ENCODE data around the gene ZBTB3.

ZBTB3 gene

GRCh38 chr11:62753736-62754603, at the start of gene ZBTB3:
Gene ZBTB3 (minus strand): TSS chr11:62754160. CDS start chr11:62753664, 496 bp downstream.
- Mint-ChIP-seq H3K4me1 (peaks cover 28% of the 10 kb centered on the region), H3K9me3 (no peaks in the 10 kb centered on the region), H3K4me3 (peak within 1 kb of the TSS; percentile 92), H3K27me3 (no peaks in the 10 kb centered on the region), H3K36me3 (peaks cover 4% of the 10 kb centered on the region), H3K27ac (peak within 1 kb of the TSS; percentile 98)

GRCh38 chr11:62801071-62801470, 47.1 kb upstream of the ZBTB3 start:
- H3K9me3 Mint-ChIP-seq = no peaks in the 10 kb centered on the region
- no peaks in the 10 kb centered on the region for H3K27me3 Mint-ChIP-seq
- peak overlapping the region; percentile 70 for H3K27ac Mint-ChIP-seq
- peaks cover 34% of the 10 kb centered on the region for H3K4me1 Mint-ChIP-seq
- no peak overlapping the region for H3K4me3 Mint-ChIP-seq
- peaks cover 19% of the 10 kb centered on the region for H3K36me3 Mint-ChIP-seq

GRCh38 chr11:62799486-62799885, 45.5 kb upstream of the ZBTB3 start:
- Mint-ChIP-seq H3K4me3 (no peak overlapping the region), H3K4me1 (peaks cover 29% of the 10 kb centered on the region), H3K36me3 (peaks cover 18% of the 10 kb centered on the region), H3K27me3 (no peaks in the 10 kb centered on the region), H3K27ac (no peak overlapping the region), H3K9me3 (no peaks in the 10 kb centered on the region)

- H3K27ac Mint-ChIP-seq = no peak overlapping the region
- H3K27me3 Mint-ChIP-seq = no peaks in the 10 kb centered on the region
- peaks cover 17% of the 10 kb centered on the region for H3K4me1 Mint-ChIP-seq
- H3K9me3 Mint-ChIP-seq = no peaks in the 10 kb centered on the region
- peaks cover 19% of the 10 kb centered on the region for H3K36me3 Mint-ChIP-seq
- H3K4me3 Mint-ChIP-seq = no peak overlapping the region
Observed at GRCh38 chr11:62796281-62796680, 42.3 kb upstream of the ZBTB3 start.

- no peaks in the 10 kb centered on the region for H3K9me3 Mint-ChIP-seq
- no peak overlapping the region for H3K4me3 Mint-ChIP-seq
- H3K4me1 Mint-ChIP-seq = peaks cover 31% of the 10 kb centered on the region
- H3K27ac Mint-ChIP-seq = peak overlapping the region; percentile 5
- H3K36me3 Mint-ChIP-seq = peaks cover 18% of the 10 kb centered on the region
- H3K27me3 Mint-ChIP-seq = no peaks in the 10 kb centered on the region
Observed at GRCh38 chr11:62794201-62794775, 40.3 kb upstream of the ZBTB3 start.

- no peaks in the 10 kb centered on the region for H3K27me3 Mint-ChIP-seq
Observed at GRCh38 chr11:62792202-62792575, 38.2 kb upstream of the ZBTB3 start.

GRCh38 chr11:62791501-62792201, 37.7 kb upstream of the ZBTB3 start, which contains the start of gene TMEM223:
Gene TMEM223 (minus strand): TSS chr11:62792006. CDS start chr11:62791994, 12 bp downstream.
- H3K27me3 Mint-ChIP-seq = no peaks in the 10 kb centered on the region
- peaks cover 13% of the 10 kb centered on the region for H3K36me3 Mint-ChIP-seq
- peak within 1 kb of the TSS; percentile 95 for H3K4me3 Mint-ChIP-seq
- H3K9me3 Mint-ChIP-seq = no peaks in the 10 kb centered on the region
- H3K27ac Mint-ChIP-seq = peak within 1 kb of the TSS; percentile 96
- H3K4me1 Mint-ChIP-seq = peaks cover 44% of the 10 kb centered on the region

More at GRCh38 chr11:62792202-62792575, 38.2 kb upstream of the ZBTB3 start:
- H3K4me3 Mint-ChIP-seq = peak overlapping the region; percentile 95
- peak overlapping the region; percentile 90 for H3K27ac Mint-ChIP-seq
- peaks cover 13% of the 10 kb centered on the region for H3K36me3 Mint-ChIP-seq
- H3K4me1 Mint-ChIP-seq = peaks cover 44% of the 10 kb centered on the region
- no peaks in the 10 kb centered on the region for H3K9me3 Mint-ChIP-seq

GRCh38 chr11:62789576-62789975, 35.6 kb upstream of the ZBTB3 start:
- Mint-ChIP-seq H3K27ac (peak overlapping the region; percentile 78), H3K4me1 (peaks cover 54% of the 10 kb centered on the region), H3K36me3 (peaks cover 9% of the 10 kb centered on the region), H3K4me3 (peak overlapping the region; percentile 95), H3K9me3 (no peaks in the 10 kb centered on the region), H3K27me3 (no peaks in the 10 kb centered on the region)

- H3K4me1 Mint-ChIP-seq = peaks cover 49% of the 10 kb centered on the region
- peak overlapping the region; percentile 95 for H3K4me3 Mint-ChIP-seq
- no peaks in the 10 kb centered on the region for H3K27me3 Mint-ChIP-seq
- H3K27ac Mint-ChIP-seq = peak overlapping the region; percentile 78
- H3K9me3 Mint-ChIP-seq = no peaks in the 10 kb centered on the region
- H3K36me3 Mint-ChIP-seq = peaks cover 9% of the 10 kb centered on the region
Observed at GRCh38 chr11:62788991-62789390, 35.0 kb upstream of the ZBTB3 start.

- Mint-ChIP-seq H3K27me3 (no peaks in the 10 kb centered on the region), H3K4me3 (peak within 1 kb of the TSS; percentile 95), H3K4me1 (peaks cover 43% of the 10 kb centered on the region), H3K36me3 (peaks cover 7% of the 10 kb centered on the region), H3K27ac (peak within 1 kb of the TSS; percentile 91), H3K9me3 (no peaks in the 10 kb centered on the region)
Observed at GRCh38 chr11:62787005-62787759, 33.2 kb upstream of the ZBTB3 start, which contains the start of gene TMEM179B. Gene TMEM179B (plus strand): TSS chr11:62787402. CDS start chr11:62787432, 30 bp downstream.

GRCh38 chr11:62786318-62787004, 32.5 kb upstream of the ZBTB3 start:
- peak overlapping the region; percentile 89 for H3K4me3 Mint-ChIP-seq
- no peaks in the 10 kb centered on the region for H3K9me3 Mint-ChIP-seq
- H3K27ac Mint-ChIP-seq = peak overlapping the region; percentile 90
- no peaks in the 10 kb centered on the region for H3K27me3 Mint-ChIP-seq
- peaks cover 40% of the 10 kb centered on the region for H3K4me1 Mint-ChIP-seq
- H3K36me3 Mint-ChIP-seq = peaks cover 4% of the 10 kb centered on the region

- Mint-ChIP-seq H3K36me3 (no peaks in the 10 kb centered on the region), H3K4me3 (no peak overlapping the region), H3K27me3 (no peaks in the 10 kb centered on the region), H3K9me3 (no peaks in the 10 kb centered on the region), H3K27ac (no peak overlapping the region), H3K4me1 (peaks cover 12% of the 10 kb centered on the region)
Observed at GRCh38 chr11:62782753-62783152, 28.8 kb upstream of the ZBTB3 start.

GRCh38 chr11:62778441-62778840, 24.5 kb upstream of the ZBTB3 start:
- Mint-ChIP-seq H3K9me3 (no peaks in the 10 kb centered on the region), H3K27ac (no peak overlapping the region), H3K4me1 (peaks cover 10% of the 10 kb centered on the region), H3K27me3 (no peaks in the 10 kb centered on the region), H3K36me3 (no peaks in the 10 kb centered on the region), H3K4me3 (no peak overlapping the region)

GRCh38 chr11:62777389-62777788, 23.4 kb upstream of the ZBTB3 start:
- no peaks in the 10 kb centered on the region for H3K9me3 Mint-ChIP-seq
- no peaks in the 10 kb centered on the region for H3K27me3 Mint-ChIP-seq
- H3K36me3 Mint-ChIP-seq = no peaks in the 10 kb centered on the region
- peak overlapping the region; percentile 83 for H3K27ac Mint-ChIP-seq
- no peak overlapping the region for H3K4me3 Mint-ChIP-seq
- H3K4me1 Mint-ChIP-seq = peaks cover 11% of the 10 kb centered on the region
